Measurements from ENCODE around the gene USP6NL. TPM values are rescaled to one million over a fixed set of nuclear protein-coding genes. Genes with fewer than 3 reads are reported as not detected.

USP6NL gene
- total RNA-seq, 1 experiment from 2014 or later: 13.0 TPM

GRCh38 chr10:11597470-11597869, 14.0 kb downstream of the USP6NL start:
- H3K36me3 ChIP-seq (ENCODE audit: low read depth, low read length): no peaks in the 10 kb centered on the region
- H3F3A ChIP-seq (ENCODE audit: low read length, unreplicated experiment): no peaks in the 10 kb centered on the region
- CTCF ChIA-PET: no interaction called here
- no peak overlapping the region for H3K27ac ChIP-seq (ENCODE audit: low read length)
- no peak overlapping the region for H3K4me2 ChIP-seq (ENCODE audit: low read length)
- H3K9me2 ChIP-seq (replicated peaks; ENCODE audit: low read length): no peaks in the 10 kb centered on the region
- H4K20me1 ChIP-seq (ENCODE audit: low read length): peaks cover 2% of the 10 kb centered on the region; the same call in 1 of the 2 replicates
- no peak for TF ChIP-seq CTCF (conservative IDR thresholded peaks at IDR 0.05; ENCODE audit: low read depth, low read length)
- TF ChIP-seq EZH2phosphoT487 (IDR thresholded peaks at IDR 0.05; ENCODE audit: borderline replicate concordance, low read length): no peak
- TF ChIP-seq EZH2 (IDR thresholded peaks at IDR 0.05; ENCODE audit: low read length, unreplicated experiment): no peak
- no peak overlapping the region for H2AFZ ChIP-seq (ENCODE audit: low read length)
- no peak for DNase-seq
- H3K27me3 ChIP-seq (ENCODE audit: low read length): no peaks in the 10 kb centered on the region
- intact Hi-C loops (cut with micrococcal nuclease): no loop called here
- H3K79me2 ChIP-seq (ENCODE audit: low read length): peaks cover 65% of the 10 kb centered on the region
- POLR2A ChIA-PET (ENCODE audit: unreplicated experiment): no interaction called here
- H3K4me3 ChIP-seq (ENCODE audit: low read length): no peak overlapping the region
- no peaks in the 10 kb centered on the region for H3K9me3 ChIP-seq (ENCODE audit: low read length)
- H3K4me1 ChIP-seq (ENCODE audit: insufficient read depth, low read length): peaks cover 2% of the 10 kb centered on the region
- no peak overlapping the region for H3K9ac ChIP-seq (ENCODE audit: low read length)
- no peak for ATAC-seq
- BruUV-seq (replicated peaks): no TSS peak

- CTCF ChIA-PET: no interaction called here
Observed at GRCh38 chr10:11595395-11595692, 16.1 kb downstream of the USP6NL start.

More at GRCh38 chr10:11595395-11595692, 16.1 kb downstream of the USP6NL start:
- intact Hi-C loops (cut with micrococcal nuclease): no loop called here
- Histone ChIP-seq H3K79me2 (ENCODE audit: low read length) (peaks cover 57% of the 10 kb centered on the region), H3K4me3 (ENCODE audit: low read length) (no peak overlapping the region), H3K4me1 (ENCODE audit: insufficient read depth, low read length) (no peaks in the 10 kb centered on the region), H3K27me3 (ENCODE audit: low read length) (no peaks in the 10 kb centered on the region), H3K9me2 (replicated peaks; ENCODE audit: low read length) (no peaks in the 10 kb centered on the region), H4K20me1 (ENCODE audit: low read length) (no peaks in the 10 kb centered on the region), H2AFZ (ENCODE audit: low read length) (no peak overlapping the region), H3K27ac (ENCODE audit: low read length) (no peak overlapping the region), H3K36me3 (ENCODE audit: low read depth, low read length) (no peaks in the 10 kb centered on the region), H3F3A (ENCODE audit: low read length, unreplicated experiment) (no peaks in the 10 kb centered on the region), H3K9ac (ENCODE audit: low read length) (no peak overlapping the region), H3K9me3 (ENCODE audit: low read length) (no peaks in the 10 kb centered on the region), H3K4me2 (ENCODE audit: low read length) (no peak overlapping the region)
- POLR2A ChIA-PET (ENCODE audit: unreplicated experiment): no interaction called here
- TF ChIP-seq EZH2phosphoT487 (IDR thresholded peaks at IDR 0.05; ENCODE audit: borderline replicate concordance, low read length) (no peak), CTCF (conservative IDR thresholded peaks at IDR 0.05; ENCODE audit: low read depth, low read length) (no peak), EZH2 (IDR thresholded peaks at IDR 0.05; ENCODE audit: low read length, unreplicated experiment) (no peak)
- ATAC-seq (no peak), DNase-seq (no peak)
- no TSS peak for BruUV-seq (replicated peaks)

All from PC-3 (cell line).